ENCODE measurements around the gene SMAD3.

- TF ChIP-seq CTCF (IDR thresholded peaks at IDR 0.05): no peak
- no peak for TF ChIP-seq POLR2A (IDR thresholded peaks at IDR 0.05)
These were observed 7.0 kb downstream of the SMAD3 start for GRCh38 chr15:67072442-67072841.
